ENCODE data around the gene ZNF207. TPM values are rescaled to one million over a fixed set of nuclear protein-coding genes. Genes with fewer than 3 reads are reported as not detected.
A peak's percentile ranks its signal among the peaks of the same experiment; 100 is the strongest.
"Not testable (repeated sequence)": the region's sequence is repeated elsewhere in the genome, so short reads cannot be mapped to it uniquely, and the experiment has no call there.

ZNF207 gene
- total RNA-seq (2014; rRNA removed; shearing (Covaris generic)), result 319 and 332 TPM in 2 replicates

- peak; percentile 98 to 99 for DNase-seq
- peaks cover 40% of the 10 kb centered on the region for H3K36me3 ChIP-seq
- H3K9me3 ChIP-seq (replicated peaks), result no peaks in the 10 kb centered on the region
These were observed at the start of gene ZNF207 for GRCh38 chr17:32349854-32350665. ZNF207 (plus strand) TSS chr17:32350157; CDS start chr17:32350286, 129 bp downstream.

GRCh38 chr17:32302037-32302436, 47.9 kb upstream of the ZNF207 start:
- DNase-seq, result no peak
- Histone ChIP-seq H3K27me3 (peaks cover 32% of the 10 kb centered on the region), H3K36me3 (no peaks in the 10 kb centered on the region), H3K4me3 (no peak overlapping the region), H3K27ac (no peak overlapping the region), H3K4me1 (peaks cover 14% of the 10 kb centered on the region), H3K9me3 (replicated peaks) (no peaks in the 10 kb centered on the region)

More at GRCh38 chr17:32349854-32350665, at the start of gene ZNF207:
- Histone ChIP-seq H3K27ac (peak within 1 kb of the TSS; percentile 95), H3K4me3 (peak within 1 kb of the TSS; percentile 89), H3K4me1 (peaks cover 11% of the 10 kb centered on the region), H3K27me3 (no peaks in the 10 kb centered on the region)

GRCh38 chr17:32302860-32303649, 46.9 kb upstream of the ZNF207 start:
- Histone ChIP-seq H3K9me3 (replicated peaks) (no peaks in the 10 kb centered on the region), H3K4me1 (peaks cover 10% of the 10 kb centered on the region), H3K4me3 (no peak overlapping the region), H3K36me3 (no peaks in the 10 kb centered on the region), H3K27me3 (peaks cover 33% of the 10 kb centered on the region), H3K27ac (no peak overlapping the region)
- no peak for DNase-seq

GRCh38 chr17:32303781-32304288, 46.1 kb upstream of the ZNF207 start:
- Histone ChIP-seq H3K4me1 (peaks cover 6% of the 10 kb centered on the region), H3K27me3 (peaks cover 33% of the 10 kb centered on the region), H3K9me3 (replicated peaks) (no peaks in the 10 kb centered on the region), H3K4me3 (no peak overlapping the region), H3K27ac (no peak overlapping the region), H3K36me3 (no peaks in the 10 kb centered on the region)
- no peak for DNase-seq

GRCh38 chr17:32305049-32305448, 44.9 kb upstream of the ZNF207 start:
- H3K27me3 ChIP-seq, result peaks cover 28% of the 10 kb centered on the region

GRCh38 chr17:32307658-32308057, 42.3 kb upstream of the ZNF207 start:
- Histone ChIP-seq H3K27me3 (peaks cover 23% of the 10 kb centered on the region), H3K36me3 (no peaks in the 10 kb centered on the region), H3K9me3 (replicated peaks) (no peaks in the 10 kb centered on the region), H3K4me3 (no peak overlapping the region), H3K27ac (no peak overlapping the region), H3K4me1 (no peaks in the 10 kb centered on the region)
- no peak for DNase-seq

More at GRCh38 chr17:32305049-32305448, 44.9 kb upstream of the ZNF207 start:
- Histone ChIP-seq H3K36me3 (no peaks in the 10 kb centered on the region), H3K27ac (no peak overlapping the region), H3K9me3 (replicated peaks) (no peaks in the 10 kb centered on the region), H3K4me3 (no peak overlapping the region), H3K4me1 (no peaks in the 10 kb centered on the region)
- no peak for DNase-seq

- DNase-seq, result peak; percentile 22 to 58
- Histone ChIP-seq H3K4me3 (0 out of 2 replicates have a peak overlapping the region, but pooled peaks have one; percentile 6), H3K4me1 (no peaks in the 10 kb centered on the region), H3K27me3 (peaks cover 10% of the 10 kb centered on the region; the same call in 1 of the 2 replicates), H3K36me3 (no peaks in the 10 kb centered on the region), H3K27ac (no peak overlapping the region), H3K9me3 (replicated peaks) (no peaks in the 10 kb centered on the region)
These were observed 38.9 kb upstream of the ZNF207 start for GRCh38 chr17:32311028-32311536.

GRCh38 chr17:32314636-32315035, 35.3 kb upstream of the ZNF207 start:
- H3K27ac ChIP-seq, result no peak overlapping the region
- H3K9me3 ChIP-seq (replicated peaks), result no peaks in the 10 kb centered on the region
- H3K27me3 ChIP-seq, result no peaks in the 10 kb centered on the region; the same call in 1 of the 2 replicates
- H3K36me3 ChIP-seq, result no peaks in the 10 kb centered on the region
- H3K4me3 ChIP-seq, result no peak overlapping the region
- DNase-seq, result no peak
- no peaks in the 10 kb centered on the region for H3K4me1 ChIP-seq

GRCh38 chr17:32315171-32315570, 34.8 kb upstream of the ZNF207 start:
- no peak for DNase-seq
- Histone ChIP-seq H3K27ac (no peak overlapping the region), H3K4me3 (no peak overlapping the region), H3K9me3 (replicated peaks) (no peaks in the 10 kb centered on the region), H3K36me3 (no peaks in the 10 kb centered on the region), H3K4me1 (no peaks in the 10 kb centered on the region), H3K27me3 (no peaks in the 10 kb centered on the region; the same call in 1 of the 2 replicates)

- not testable (repeated sequence) for H3K27me3 ChIP-seq; H3K4me1 ChIP-seq; DNase-seq; H3K9me3 ChIP-seq (replicated peaks); H3K4me3 ChIP-seq; H3K36me3 ChIP-seq; H3K27ac ChIP-seq
These were observed 33.3 kb upstream of the ZNF207 start for GRCh38 chr17:32316653-32317052.

GRCh38 chr17:32317353-32317752, 32.6 kb upstream of the ZNF207 start:
- H3K4me3 ChIP-seq, result no peak overlapping the region
- no peaks in the 10 kb centered on the region for H3K9me3 ChIP-seq (replicated peaks)
- H3K27me3 ChIP-seq, result no peaks in the 10 kb centered on the region; the same call in 1 of the 2 replicates
- H3K4me1 ChIP-seq, result no peaks in the 10 kb centered on the region
- no peak overlapping the region for H3K27ac ChIP-seq
- no peaks in the 10 kb centered on the region for H3K36me3 ChIP-seq
- DNase-seq, result no peak

GRCh38 chr17:32318071-32318470, 31.9 kb upstream of the ZNF207 start:
- Histone ChIP-seq H3K27me3 (no peaks in the 10 kb centered on the region; the same call in 1 of the 2 replicates), H3K4me3 (no peak overlapping the region), H3K4me1 (no peaks in the 10 kb centered on the region), H3K27ac (no peak overlapping the region), H3K36me3 (no peaks in the 10 kb centered on the region), H3K9me3 (replicated peaks) (no peaks in the 10 kb centered on the region)
- no peak for DNase-seq

- Histone ChIP-seq H3K36me3 (no peaks in the 10 kb centered on the region), H3K4me1 (no peaks in the 10 kb centered on the region), H3K27me3 (no peaks in the 10 kb centered on the region; the same call in 1 of the 2 replicates), H3K27ac (no peak overlapping the region), H3K9me3 (replicated peaks) (no peaks in the 10 kb centered on the region), H3K4me3 (no peak overlapping the region)
- DNase-seq, result peak; percentile 75 to 87
These were observed 30.4 kb upstream of the ZNF207 start for GRCh38 chr17:32319548-32319905.

GRCh38 chr17:32320080-32320479, 29.9 kb upstream of the ZNF207 start:
- not testable (repeated sequence) for DNase-seq, H3K4me1 ChIP-seq

GRCh38 chr17:32320847-32321246, 29.1 kb upstream of the ZNF207 start:
- H3K9me3 ChIP-seq (replicated peaks), result no peaks in the 10 kb centered on the region
- no peaks in the 10 kb centered on the region for H3K36me3 ChIP-seq
- no peak overlapping the region for H3K27ac ChIP-seq
- H3K4me1 ChIP-seq, result no peaks in the 10 kb centered on the region
- no peak for DNase-seq
- no peaks in the 10 kb centered on the region; the same call in 1 of the 2 replicates for H3K27me3 ChIP-seq
- H3K4me3 ChIP-seq, result no peak overlapping the region

More at GRCh38 chr17:32320080-32320479, 29.9 kb upstream of the ZNF207 start:
- not testable (repeated sequence) for H3K4me3 ChIP-seq; H3K9me3 ChIP-seq (replicated peaks); H3K27ac ChIP-seq; H3K36me3 ChIP-seq; H3K27me3 ChIP-seq

Data from SJCRH30 (cell line).